ENCODE data around the gene KCNQ4.

KCNQ4 gene

DNA sequence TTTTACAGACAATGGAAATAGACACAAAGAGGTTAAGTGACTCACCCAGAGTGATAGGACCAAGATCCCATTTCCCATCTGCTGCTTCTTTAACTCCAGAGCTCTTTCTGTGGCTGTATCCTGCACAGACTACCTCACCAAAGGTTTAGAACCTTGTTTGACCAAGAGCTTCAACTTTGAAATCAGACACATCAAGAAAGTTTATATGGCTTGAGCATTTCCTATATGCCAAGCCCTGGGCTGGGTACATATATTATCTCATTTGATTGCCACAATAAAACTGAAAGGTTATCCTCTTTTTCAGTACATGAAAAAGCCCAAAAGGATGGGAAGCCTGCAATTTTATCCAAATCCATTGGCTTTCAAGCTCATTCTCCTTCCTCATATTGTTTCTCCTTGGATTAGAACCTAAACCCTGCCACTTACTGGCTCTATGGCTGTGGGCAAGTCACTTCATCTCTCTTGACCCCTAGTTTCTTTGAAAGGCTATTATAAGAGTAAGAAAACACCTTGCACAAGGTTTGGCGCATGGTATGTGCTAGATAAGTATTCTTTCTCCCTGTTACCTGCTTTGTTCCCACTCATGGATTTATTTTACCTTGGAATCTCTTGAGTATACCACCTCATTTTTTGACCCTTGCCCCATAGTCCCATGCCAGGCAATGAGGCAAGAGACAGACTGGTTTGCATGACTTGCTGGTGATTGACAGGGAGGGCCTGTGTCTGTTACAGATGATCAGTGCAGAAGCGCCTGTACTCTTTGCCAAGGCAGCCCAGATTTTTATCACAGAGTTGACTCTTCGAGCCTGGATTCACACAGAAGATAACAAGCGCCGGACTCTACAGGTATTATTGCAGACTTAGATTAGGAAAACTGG is 34.5 kb upstream of the KCNQ4 start:
- no peak overlapping the region for H3K4me3 ChIP-seq (ENCODE audit: low read length)
- TF ChIP-seq, protein P1, sequence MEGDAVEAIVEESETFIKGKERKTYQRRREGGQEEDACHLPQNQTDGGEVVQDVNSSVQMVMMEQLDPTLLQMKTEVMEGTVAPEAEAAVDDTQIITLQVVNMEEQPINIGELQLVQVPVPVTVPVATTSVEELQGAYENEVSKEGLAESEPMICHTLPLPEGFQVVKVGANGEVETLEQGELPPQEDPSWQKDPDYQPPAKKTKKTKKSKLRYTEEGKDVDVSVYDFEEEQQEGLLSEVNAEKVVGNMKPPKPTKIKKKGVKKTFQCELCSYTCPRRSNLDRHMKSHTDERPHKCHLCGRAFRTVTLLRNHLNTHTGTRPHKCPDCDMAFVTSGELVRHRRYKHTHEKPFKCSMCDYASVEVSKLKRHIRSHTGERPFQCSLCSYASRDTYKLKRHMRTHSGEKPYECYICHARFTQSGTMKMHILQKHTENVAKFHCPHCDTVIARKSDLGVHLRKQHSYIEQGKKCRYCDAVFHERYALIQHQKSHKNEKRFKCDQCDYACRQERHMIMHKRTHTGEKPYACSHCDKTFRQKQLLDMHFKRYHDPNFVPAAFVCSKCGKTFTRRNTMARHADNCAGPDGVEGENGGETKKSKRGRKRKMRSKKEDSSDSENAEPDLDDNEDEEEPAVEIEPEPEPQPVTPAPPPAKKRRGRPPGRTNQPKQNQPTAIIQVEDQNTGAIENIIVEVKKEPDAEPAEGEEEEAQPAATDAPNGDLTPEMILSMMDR (conservative IDR thresholded peaks at IDR 0.05; ENCODE audit: low read depth, low read length), result no peak
- no peak for DNase-seq (ENCODE audit: low read depth)

DNA sequence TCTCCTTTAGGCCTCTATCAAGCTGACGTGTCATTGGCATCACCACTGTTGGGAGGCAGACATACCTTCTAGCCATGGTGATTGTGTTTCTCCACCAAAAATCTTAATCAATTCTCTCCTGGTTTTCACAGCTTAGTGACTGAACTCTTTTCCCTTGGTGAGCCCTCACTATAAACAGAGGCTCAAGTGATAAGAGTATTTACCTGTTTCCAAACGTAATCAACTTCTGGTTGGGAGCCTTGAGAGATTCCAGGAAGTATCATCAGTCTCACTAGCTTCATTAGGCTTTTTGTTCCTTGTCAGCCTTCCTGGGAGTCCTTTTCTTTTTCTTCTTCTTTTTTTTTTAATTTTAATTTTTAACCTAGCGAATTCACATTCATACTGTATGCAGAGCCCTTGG is 33.8 kb upstream of the KCNQ4 start:
- no peak overlapping the region for H3K4me3 ChIP-seq (ENCODE audit: low read length)
- TF ChIP-seq, protein P1 (conservative IDR thresholded peaks at IDR 0.05; ENCODE audit: low read depth, low read length), result no peak
- no peak for DNase-seq (ENCODE audit: low read depth)

DNA sequence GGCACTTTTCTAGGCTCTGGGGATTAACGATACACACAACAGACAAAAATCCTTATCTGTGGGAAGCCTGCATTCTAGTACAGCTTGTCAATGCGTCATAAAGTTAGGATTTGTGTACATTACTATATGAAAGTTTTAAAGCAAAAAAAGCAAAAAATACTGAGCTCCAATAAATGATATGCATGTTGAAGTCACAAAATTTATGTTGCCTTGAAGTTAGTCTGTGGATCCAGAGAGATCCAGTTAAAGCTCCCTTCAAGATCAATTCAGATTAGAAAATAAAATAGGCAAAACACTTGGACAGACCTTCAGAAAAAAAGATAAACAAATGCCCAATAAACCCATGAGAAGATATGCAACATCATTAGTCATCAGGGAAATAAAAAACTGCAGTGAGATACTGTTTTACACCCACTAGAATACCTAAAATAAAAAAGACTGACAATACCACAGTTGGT is 33.1 kb upstream of the KCNQ4 start:
- DNase-seq (ENCODE audit: low read depth), result no peak
- H3K4me3 ChIP-seq (ENCODE audit: low read length), result no peak overlapping the region
- TF ChIP-seq, protein P1 (conservative IDR thresholded peaks at IDR 0.05; ENCODE audit: low read depth, low read length), result no peak

DNA sequence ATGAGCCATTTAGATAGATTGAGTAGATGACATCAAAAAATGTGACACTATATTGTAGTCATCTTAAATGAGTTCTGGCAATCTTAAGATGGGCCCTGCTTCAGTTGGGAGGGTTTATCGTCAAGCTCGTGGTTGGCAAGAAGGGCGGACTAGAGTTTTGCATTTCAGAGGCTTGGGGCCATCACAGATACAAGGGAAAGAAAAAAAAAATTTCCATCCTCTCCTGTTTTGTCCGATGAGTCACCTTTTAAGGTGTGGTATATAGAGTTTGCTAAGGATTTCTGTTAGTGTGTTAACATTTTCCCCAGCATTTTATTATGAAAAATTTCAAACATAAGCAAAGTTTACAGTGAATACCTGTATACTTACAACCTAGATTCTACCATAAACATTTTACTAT is 31.8 kb upstream of the KCNQ4 start:
- H3K4me3 ChIP-seq (ENCODE audit: low read length), result no peak overlapping the region
- TF ChIP-seq, protein P1 (conservative IDR thresholded peaks at IDR 0.05; ENCODE audit: low read depth, low read length), result no peak
- no peak for DNase-seq (ENCODE audit: low read depth)

DNA sequence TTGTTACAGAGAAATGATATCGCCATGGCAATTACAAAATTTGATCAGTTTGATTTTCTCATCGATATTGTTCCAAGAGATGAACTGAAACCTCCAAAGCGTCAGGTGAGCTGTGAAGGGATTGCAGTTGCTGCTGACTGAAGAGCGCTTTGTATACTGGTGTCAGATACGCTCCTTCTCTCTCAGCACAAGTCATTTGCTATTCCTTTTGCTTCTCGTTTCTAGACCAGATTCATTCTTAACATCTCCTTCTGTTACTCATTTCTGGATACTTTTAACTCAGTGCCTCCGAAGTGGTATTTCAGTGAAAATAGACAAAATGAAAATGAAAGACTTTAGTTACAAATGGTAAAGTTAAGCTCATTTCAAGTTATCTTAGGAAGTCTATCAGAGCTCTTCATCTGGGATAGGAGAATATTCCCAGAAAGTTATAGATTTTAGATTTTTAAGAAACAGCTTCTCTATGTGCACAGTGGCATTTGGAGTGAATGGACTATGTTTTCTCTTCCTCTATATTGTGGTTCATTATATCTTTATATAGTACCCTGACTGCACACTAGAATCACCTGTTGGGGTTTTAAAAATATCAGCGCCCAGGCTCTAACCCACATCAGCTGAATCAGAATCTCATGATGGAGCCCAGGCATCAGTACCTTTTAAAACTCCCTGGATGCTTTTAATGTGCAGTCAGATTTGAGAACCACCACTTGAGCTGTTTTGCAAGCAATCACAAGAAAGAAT is 30.3 kb upstream of the KCNQ4 start:
- TF ChIP-seq, protein P1 (conservative IDR thresholded peaks at IDR 0.05; ENCODE audit: low read depth, low read length), result no peak
- no peak overlapping the region for H3K4me3 ChIP-seq (ENCODE audit: low read length)
- no peak for DNase-seq (ENCODE audit: low read depth)

DNA sequence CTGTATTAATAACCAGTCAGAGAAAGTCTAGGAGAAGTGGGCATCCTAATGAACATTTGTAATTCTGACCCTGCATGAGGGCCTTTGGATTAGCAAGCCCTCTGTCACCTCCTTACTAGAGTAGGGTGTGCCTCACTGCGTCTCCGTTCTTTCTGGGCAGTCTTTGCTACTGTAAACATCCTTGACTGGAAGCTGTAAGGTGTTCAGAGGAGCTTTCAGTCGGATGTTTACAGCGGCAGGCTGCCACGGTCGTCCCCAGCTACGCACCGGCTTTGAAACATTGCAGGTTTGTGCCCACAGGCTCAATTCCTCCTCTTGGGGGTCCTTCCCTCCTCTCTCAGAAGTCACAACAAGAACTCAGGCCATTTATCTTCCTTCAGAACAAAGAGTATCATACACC is 29.4 kb upstream of the KCNQ4 start:
- no peak for DNase-seq (ENCODE audit: low read depth)
- H3K4me3 ChIP-seq (ENCODE audit: low read length), result no peak overlapping the region
- TF ChIP-seq, protein P1 (conservative IDR thresholded peaks at IDR 0.05; ENCODE audit: low read depth, low read length), result no peak

All from retinal pigment epithelial cell (primary cell).